ENCODE measurements around the gene FOXP4.

The FOXP4 gene

GRCh38 chr6:41598670-41599014 lies 52.5 kb downstream of the FOXP4 start:
- TF ChIP-seq, protein P1, sequence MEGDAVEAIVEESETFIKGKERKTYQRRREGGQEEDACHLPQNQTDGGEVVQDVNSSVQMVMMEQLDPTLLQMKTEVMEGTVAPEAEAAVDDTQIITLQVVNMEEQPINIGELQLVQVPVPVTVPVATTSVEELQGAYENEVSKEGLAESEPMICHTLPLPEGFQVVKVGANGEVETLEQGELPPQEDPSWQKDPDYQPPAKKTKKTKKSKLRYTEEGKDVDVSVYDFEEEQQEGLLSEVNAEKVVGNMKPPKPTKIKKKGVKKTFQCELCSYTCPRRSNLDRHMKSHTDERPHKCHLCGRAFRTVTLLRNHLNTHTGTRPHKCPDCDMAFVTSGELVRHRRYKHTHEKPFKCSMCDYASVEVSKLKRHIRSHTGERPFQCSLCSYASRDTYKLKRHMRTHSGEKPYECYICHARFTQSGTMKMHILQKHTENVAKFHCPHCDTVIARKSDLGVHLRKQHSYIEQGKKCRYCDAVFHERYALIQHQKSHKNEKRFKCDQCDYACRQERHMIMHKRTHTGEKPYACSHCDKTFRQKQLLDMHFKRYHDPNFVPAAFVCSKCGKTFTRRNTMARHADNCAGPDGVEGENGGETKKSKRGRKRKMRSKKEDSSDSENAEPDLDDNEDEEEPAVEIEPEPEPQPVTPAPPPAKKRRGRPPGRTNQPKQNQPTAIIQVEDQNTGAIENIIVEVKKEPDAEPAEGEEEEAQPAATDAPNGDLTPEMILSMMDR (IDR thresholded peaks at IDR 0.05; ENCODE audit: borderline replicate concordance, insufficient read depth, low read depth, low read length) = no peak
- H3K4me3 ChIP-seq (ENCODE audit: low read depth, low read length) = no peak overlapping the region

DNA sequence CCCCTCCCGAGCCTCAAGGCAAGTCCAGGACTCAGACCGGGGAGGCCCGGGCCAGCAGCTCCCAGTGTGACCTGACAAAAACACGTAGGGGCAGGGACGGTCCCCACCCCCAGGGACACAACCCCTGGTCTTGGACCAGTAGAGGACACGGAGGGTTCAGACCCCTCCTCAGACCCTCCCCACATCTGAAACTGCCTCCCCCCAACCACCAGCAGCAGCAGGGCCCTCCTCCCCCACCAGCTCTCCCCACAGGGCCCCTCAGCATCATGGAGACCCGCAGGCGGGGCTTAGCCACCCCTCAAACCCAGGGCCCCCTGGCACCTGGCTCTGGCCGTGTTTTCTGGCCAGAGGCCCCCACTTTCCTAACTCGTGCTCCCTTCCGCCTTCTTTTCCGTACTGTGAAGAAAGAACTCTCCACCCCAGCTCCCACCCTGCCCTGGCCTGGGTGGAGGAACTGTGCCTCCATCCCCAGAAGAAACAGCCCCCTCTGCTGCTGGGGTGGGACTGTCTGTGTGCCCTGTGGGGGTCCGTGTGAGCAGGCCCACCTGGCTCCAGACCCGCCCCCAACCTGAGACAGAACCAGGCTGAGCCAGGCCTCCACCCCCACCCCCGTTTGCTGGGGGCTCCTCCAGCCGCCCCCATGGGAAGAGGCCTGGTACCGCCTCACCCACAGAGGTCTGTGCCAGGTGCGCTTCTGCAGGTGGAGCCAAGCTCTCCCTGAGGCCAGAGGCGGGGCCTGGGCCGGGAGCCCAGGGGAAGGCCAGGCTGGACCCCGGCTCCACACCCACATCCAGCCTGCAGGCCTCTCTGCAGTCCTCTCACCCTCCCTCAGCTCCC lies 53.1 kb downstream of the FOXP4 start:
- TF ChIP-seq, protein P1 (IDR thresholded peaks at IDR 0.05; ENCODE audit: borderline replicate concordance, insufficient read depth, low read depth, low read length) = no peak
- no peak overlapping the region for H3K4me3 ChIP-seq (ENCODE audit: low read depth, low read length)

GRCh38 chr6:41599852-41600445 lies 53.8 kb downstream of the FOXP4 start:
- no peak overlapping the region for H3K4me3 ChIP-seq (ENCODE audit: low read depth, low read length)
- TF ChIP-seq, protein P1 (IDR thresholded peaks at IDR 0.05; ENCODE audit: borderline replicate concordance, insufficient read depth, low read depth, low read length) = no peak

DNA sequence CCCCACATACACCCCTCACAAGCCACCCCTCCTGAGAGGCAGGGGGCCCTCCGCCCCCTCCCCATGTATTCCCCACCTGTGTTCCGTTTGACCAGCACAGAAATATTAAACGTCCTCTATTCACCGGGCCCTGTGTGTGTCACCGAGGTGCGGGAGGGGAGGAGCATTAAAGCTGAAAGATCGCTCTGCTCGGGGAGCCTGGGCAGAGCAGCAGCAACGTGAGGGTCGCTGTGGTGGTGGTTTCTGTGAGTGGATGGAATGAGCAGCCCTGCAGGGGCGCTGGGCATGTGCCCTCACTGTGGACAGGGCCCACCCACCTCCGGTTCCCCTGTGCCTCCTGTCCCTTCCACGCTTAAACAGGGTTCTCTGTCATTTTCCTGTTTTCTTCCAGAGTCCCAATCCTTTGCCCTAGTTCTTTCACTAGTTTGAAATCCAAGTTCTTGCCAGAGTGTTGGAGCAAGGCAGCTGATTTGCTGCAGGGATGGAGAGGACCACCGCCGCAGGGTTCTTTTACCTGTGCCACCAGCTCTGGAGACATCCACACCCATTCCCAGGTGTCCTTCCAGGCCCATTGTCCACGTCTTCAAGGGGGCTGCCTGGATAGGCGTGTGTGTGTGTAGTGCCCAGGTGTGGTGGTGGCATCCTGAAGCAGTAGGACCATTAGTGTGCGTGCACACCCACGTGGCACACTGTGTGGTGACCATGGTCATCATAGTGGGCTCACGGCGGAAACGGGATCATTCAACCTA lies 54.5 kb downstream of the FOXP4 start:
- H3K4me3 ChIP-seq (ENCODE audit: low read depth, low read length) = no peak overlapping the region
- TF ChIP-seq, protein P1 (IDR thresholded peaks at IDR 0.05; ENCODE audit: borderline replicate concordance, insufficient read depth, low read depth, low read length) = no peak

GRCh38 chr6:41601248-41601549 lies 55.0 kb downstream of the FOXP4 start:
- H3K4me3 ChIP-seq (ENCODE audit: low read depth, low read length) = no peak overlapping the region
- TF ChIP-seq, protein P1 (IDR thresholded peaks at IDR 0.05; ENCODE audit: borderline replicate concordance, insufficient read depth, low read depth, low read length) = no peak

GRCh38 chr6:41602422-41602743 lies 56.2 kb downstream of the FOXP4 start:
- H3K4me3 ChIP-seq (ENCODE audit: low read depth, low read length) = no peak overlapping the region
- TF ChIP-seq, protein P1 (IDR thresholded peaks at IDR 0.05; ENCODE audit: borderline replicate concordance, insufficient read depth, low read depth, low read length) = no peak

All from GM12875 (cell line).